PFSK-1 (cell line): ENCODE results near the gene NCK2.

ENCODE experiments used
- FOXP2 ChIP-seq: optimal IDR thresholded peaks from 2 replicates; pipeline ENCODE3; 2011; ENCODE audit warnings: borderline replicate concordance, control low read depth, inconsistent platforms; ENCODE audit not compliant: insufficient read depth; ENCODE audit errors: extremely low read length, extremely low read depth
- POLR2AphosphoS5 ChIP-seq: IDR thresholded peaks from 2 replicates; pipeline ENCODE4 v1.6.1; 2012; ENCODE audit warnings: low read depth, mild to moderate bottlenecking, control low read depth, low read length, moderate library complexity
- SIN3A ChIP-seq: IDR thresholded peaks from 2 replicates; pipeline ENCODE4 v1.6.1; 2012; ENCODE audit warnings: mild to moderate bottlenecking, low read length, moderate library complexity, borderline replicate concordance; ENCODE audit not compliant: insufficient read depth
- TAF1 ChIP-seq: IDR thresholded peaks from 2 replicates; pipeline ENCODE4 v1.6.1; 2012; ENCODE audit warnings: low read length, control low read depth, borderline replicate concordance; ENCODE audit not compliant: insufficient read depth
- TF ChIP-seq, protein P1 (sequence below), 2 experiments: IDR thresholded peaks; 2 replicates each; pipeline versions ENCODE4 v1.6.1 to v1.8.0; 2011 to 2012; ENCODE audit warnings: low read depth in 2 of 2, low read length in 2 of 2, control low read depth in 1 of 2, inconsistent platforms in 1 of 2, mild to moderate bottlenecking in 1 of 2, moderate library complexity in 1 of 2; ENCODE audit not compliant: insufficient read depth in 1 of 2

DNA sequence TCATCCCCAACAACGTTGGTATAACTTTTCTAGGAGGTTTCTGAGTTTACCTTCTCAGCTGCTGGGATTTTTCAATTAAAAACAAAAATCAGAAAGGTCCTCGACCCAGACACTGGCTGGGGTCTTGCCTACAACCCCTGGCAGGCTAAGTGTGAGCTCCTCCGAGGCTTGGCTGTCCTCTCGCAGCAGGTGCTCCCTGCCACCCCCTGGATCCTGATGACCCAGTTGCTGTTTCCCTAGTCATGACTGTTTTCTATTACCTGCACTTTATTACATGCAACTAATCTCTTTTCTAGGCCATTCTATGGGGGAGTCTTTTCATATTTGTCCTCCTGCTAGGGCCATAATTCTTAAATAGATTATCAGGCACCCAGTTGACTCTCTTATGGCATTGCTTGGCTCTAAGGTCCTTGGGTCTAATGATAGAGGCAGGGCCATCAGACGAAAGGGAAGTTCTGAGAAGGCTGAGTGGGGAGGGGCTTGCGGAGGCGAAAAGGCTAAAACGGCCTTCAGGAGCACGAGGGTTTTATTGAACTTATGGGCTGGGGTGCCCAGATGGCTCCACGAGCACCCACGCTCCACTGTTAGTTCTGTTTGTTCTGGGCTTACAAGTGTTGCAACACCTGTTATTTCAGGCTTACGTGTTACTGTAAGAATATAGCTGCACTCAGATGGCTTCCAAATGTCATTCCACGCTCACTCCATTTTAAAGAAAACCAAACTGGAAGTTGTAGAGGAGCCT, 166.0 kb downstream of the NCK2 start:
- no peak for TF ChIP-seq POLR2AphosphoS5
- TF ChIP-seq FOXP2, result no peak
- no peak for TF ChIP-seq TAF1
- no peak for TF ChIP-seq SIN3A
- TF ChIP-seq, protein P1, sequence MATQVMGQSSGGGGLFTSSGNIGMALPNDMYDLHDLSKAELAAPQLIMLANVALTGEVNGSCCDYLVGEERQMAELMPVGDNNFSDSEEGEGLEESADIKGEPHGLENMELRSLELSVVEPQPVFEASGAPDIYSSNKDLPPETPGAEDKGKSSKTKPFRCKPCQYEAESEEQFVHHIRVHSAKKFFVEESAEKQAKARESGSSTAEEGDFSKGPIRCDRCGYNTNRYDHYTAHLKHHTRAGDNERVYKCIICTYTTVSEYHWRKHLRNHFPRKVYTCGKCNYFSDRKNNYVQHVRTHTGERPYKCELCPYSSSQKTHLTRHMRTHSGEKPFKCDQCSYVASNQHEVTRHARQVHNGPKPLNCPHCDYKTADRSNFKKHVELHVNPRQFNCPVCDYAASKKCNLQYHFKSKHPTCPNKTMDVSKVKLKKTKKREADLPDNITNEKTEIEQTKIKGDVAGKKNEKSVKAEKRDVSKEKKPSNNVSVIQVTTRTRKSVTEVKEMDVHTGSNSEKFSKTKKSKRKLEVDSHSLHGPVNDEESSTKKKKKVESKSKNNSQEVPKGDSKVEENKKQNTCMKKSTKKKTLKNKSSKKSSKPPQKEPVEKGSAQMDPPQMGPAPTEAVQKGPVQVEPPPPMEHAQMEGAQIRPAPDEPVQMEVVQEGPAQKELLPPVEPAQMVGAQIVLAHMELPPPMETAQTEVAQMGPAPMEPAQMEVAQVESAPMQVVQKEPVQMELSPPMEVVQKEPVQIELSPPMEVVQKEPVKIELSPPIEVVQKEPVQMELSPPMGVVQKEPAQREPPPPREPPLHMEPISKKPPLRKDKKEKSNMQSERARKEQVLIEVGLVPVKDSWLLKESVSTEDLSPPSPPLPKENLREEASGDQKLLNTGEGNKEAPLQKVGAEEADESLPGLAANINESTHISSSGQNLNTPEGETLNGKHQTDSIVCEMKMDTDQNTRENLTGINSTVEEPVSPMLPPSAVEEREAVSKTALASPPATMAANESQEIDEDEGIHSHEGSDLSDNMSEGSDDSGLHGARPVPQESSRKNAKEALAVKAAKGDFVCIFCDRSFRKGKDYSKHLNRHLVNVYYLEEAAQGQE (IDR thresholded peaks at IDR 0.05; ENCODE audit: insufficient read depth in 1 of 2, low read depth in 2 of 2, low read length in 2 of 2), result no peak
